RPMI7951 (cell line): ENCODE measurements around the gene DES. TPM values are rescaled to one million over a fixed set of nuclear protein-coding genes. Genes with fewer than 3 reads are reported as not detected.

Source experiments
- DNase-seq: peaks from one replicate; pipeline ENCODE4 v3.0.0-alpha.2; 2012; ENCODE audit warnings: low read depth
- total RNA-seq: library from RNA; depleted of rRNA; stranded (reverse); fragments of >200 nt; shearing (Covaris generic); gene quantifications from 2 replicates; pipeline ENCODE4 v1.2.3, GENCODE V29; 2014

DES gene
- total RNA-seq, 1 experiment from 2014 or later = 0.60 TPM

DNA sequence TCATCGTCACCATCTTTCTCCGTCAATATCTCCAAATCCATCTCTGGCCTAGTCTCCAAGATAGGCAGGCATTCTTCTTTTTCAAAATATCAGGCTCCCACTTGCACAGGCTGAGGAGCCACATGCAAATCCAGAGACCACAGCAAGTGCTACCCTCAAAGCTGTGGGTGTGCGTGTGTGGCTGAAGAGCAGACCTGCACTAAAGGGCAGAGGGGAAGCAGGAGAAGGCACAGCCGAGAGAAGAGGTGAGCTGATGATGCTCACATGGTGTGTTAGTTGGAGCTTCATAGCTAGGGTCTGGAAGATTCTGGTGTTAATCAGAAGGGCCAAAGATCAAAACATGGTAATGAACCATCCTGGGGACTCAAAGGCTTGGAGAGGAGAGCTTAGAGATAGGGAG lies 20.3 kb downstream of the DES start:
- no peak for DNase-seq

DNA sequence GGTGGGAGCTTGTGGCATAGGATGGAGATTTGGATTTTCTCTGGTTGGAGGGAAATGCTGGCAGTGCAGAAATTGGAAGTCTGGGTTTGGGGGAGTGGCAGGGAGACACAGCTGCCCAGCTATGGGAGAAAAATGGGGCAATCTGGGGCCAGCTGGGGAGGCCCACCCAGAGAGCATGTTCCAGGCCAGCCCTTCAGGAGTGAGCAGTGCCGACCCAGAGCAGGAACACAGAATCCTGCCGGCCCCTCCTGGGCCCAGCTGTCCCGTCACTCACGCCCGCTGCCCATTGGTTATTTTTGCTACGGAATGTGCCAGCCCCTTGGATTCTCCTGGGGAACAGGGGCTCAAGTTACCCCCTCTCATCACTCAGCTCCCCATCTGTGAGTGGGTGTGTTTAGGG lies 21.3 kb downstream of the DES start:
- DNase-seq = no peak

DNA sequence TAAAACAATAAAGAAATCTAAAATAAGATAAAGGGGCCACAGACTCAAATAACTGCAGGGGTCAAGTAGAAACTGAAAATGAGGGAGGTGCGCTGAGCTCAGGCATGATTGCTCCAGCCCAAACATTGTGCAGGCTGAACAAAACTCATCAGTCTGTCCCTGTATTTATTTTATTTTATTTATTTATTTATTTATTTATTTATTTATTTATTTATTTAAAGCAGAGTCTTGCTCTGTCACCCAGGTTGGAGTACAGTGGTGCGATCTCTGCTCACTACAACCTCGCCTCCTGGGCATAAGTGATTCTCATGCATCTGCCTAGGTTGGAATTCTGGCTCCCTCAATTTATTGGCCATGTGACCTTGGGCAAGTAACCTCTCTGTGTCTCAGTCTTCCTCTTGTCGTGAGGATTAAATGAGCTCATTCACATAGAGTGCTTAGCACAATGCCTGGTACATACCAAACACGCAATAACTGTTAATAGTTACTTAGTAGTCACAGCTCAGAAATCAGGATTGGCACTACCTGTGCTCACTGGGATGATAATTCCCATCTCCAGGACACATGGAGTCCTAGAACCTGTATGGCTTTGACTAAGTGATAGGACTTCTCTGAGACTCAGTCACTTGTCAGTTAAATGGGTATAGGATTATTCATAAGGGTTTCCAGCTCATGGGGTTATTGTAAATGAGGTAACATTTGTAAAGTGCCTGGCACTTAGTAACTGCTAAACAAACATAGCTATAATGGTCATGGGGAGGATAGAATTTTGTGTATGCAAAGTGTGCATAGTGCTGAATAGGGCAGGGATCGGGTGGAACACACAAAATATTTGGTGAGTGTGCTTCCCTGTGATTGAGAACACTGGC lies 22.4 kb downstream of the DES start:
- peak; percentile 31 for DNase-seq

DNA sequence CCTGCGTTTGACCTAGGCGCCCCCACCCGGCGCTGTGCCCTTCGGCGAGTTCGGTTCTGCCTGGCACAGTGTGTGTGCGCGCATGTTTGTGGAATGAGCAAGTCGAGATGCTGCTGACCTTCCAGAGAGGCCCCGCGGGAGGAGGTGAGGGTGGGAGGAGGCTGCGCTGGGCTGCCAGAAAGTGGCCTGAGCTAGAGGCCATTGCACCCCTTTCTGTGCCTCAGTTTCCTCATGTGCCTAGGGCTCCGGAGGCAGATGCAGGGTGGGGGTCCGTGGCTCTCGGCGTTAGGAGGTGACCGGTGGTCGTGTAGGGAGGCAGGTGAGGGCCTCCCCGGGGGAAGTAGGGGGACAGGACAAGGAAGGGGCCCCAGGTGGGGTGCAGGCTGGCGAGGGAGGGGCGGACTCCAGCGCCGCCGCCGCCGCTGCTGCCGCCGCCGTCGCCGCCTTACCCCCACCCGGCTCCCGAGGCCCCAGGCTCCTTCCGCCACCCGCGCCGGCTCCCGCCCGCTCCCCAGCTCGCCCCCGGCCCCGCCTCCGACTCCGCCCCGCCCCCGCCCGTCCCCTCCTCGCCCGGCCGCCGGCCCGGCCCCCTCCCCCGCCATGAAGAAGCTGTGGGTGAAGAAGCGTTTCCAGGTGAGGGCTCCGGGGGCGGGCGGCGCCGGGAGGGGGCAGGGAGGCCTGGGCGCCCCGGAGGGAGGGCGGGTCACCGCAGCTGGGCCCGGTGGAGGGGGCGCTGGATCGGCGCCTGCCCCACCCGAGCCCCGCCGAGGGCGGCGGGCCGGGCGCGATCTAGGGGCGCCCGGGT lies 23.5 kb downstream of the DES start:
- peak; percentile 74 for DNase-seq

DNA sequence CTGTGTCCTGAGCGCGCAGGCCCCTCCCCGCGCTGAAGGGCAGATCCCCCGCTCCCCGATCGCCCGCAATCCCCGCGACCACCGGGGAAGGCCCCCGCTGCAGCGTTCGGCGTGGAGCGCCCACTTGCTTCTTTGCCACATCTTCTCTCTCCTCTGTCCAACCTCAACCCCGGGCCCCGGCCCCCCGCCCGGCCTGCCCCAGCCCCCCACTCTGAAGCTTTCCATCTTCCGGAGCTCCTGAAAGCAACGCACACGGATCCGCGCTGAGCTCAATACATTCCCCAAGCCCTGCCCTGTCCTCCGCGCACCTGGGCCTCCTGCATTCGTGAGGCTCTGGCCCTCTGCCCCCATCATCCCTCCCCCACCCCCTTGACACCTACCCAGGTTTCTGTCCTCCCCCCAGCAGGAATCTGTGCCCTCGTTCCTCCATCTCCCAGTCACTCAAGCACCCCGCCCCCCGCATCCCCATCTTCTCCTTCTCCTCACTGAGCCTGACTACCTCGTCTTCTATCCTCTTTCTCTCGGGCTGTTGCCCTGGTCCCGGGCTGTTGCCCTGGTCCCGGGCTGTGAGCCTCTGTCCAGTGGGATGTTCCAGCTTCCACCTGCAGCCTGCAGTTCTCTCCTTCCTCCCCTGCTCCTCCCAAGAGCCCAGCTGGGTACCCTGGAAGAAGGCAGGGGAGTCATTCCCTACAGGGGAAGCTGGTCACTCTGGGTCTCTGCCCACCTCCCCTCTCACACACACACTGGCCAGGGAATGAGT lies 24.3 kb downstream of the DES start:
- DNase-seq = no peak

DNA sequence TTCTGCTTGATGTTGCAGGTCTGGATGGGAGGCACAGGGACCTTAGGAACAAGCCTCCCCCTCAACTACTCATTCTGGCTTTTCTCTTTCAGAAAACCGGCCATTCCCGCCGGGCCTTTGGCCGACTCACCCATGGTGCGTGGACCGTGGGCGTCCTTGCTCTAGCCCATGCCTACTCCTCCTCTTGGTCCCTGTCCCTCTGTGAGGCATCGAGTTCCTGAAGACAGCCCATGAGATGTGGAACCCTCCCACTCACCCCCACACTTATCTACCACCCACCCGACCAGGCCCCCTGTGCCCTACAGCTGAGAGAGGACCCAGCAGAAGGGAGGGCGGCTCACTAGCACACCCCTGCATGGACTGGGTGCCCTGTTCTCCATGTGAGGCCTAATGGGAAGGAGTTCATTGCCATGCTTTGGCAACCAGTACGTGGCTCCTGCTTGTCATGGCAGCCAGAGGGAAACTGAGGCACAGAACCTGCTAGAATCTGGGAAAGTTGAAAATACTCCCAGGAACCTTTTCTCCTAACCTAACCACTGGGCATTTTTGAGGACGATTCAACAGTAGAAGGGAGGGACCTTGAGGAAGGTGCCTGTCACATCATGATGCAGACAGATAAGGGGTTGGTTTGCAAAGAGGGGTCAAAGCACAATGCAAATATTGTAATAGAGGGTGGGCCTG lies 25.0 kb downstream of the DES start:
- DNase-seq = no peak

DNA sequence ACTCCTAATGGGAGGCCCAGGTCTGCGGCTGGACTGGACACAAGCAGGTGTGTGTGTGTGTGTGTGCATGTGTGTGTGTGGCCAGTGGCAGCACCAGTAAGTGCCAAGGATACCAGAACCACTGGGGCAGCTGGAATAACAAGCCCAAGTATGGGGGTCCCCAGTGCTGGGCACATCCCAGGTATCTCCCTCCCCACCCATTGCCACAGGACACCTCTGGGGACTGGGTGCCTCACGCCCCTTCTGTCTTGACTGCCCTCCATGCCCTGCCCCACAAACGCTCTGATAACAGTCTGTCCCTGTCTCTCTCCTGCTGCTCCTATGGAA lies 25.5 kb downstream of the DES start:
- DNase-seq = no peak

DNA sequence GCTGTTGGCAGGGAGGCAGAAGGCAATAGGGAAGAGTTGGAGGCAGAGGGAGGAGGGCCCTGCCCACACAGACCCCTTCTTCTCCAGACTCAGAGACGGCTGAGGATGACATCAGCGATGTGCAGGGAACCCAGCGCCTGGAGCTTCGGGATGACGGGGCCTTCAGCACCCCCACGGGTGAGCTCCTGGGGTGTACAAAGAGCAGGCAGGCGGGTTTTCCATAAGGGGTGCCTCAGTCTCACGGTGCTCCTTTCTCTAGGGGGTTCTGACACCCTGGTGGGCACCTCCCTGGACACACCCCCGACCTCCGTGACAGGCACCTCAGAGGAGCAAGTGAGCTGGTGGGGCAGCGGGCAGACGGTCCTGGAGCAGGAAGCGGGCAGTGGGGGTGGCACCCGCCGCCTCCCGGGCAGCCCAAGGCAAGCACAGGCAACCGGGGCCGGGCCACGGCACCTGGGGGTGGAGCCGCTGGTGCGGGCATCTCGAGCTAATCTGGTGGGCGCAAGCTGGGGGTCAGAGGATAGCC lies 26.5 kb downstream of the DES start:
- no peak for DNase-seq

DNA sequence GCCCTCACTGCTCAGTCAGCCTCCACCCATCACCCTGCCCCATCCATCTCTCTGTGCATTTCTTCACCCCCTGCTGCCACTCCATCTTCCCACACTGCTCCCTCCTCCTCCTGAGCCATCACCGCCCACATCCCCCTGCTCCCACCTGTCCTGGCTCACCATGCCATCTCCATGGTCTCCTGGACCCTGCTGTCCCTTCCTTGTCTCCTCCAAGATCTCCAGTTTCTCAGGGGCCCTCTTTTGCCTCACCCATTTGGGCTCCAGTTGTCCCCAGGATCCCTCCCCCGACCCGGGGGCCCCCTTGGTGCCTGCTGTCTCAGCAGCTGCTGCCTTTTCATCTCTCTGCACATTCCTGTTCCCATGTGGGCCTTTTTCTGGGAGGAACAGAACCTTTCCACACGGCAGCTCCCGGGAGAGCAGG lies 27.1 kb downstream of the DES start:
- no peak for DNase-seq

DNA sequence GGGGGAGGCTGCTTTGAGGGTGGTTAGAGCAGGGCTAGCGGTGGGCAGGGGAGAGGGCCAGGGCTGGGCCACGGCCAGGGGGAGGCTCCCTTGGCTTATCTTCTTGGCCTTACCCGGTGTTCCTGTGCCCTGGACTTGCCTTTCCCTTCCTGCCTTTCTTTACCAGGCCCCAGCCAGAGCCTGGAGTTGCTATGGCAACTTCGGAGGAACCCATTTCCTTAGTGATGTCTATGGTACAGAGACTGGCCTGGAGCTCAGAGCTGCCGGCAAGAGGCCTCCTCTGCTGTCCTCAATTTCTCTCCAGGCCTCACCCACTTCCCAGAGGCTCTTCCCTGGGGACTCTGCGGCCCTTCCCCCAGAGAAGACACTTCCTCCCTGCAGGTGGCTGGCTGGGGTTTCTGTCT lies 27.9 kb downstream of the DES start:
- DNase-seq = peak; percentile 79

DNA sequence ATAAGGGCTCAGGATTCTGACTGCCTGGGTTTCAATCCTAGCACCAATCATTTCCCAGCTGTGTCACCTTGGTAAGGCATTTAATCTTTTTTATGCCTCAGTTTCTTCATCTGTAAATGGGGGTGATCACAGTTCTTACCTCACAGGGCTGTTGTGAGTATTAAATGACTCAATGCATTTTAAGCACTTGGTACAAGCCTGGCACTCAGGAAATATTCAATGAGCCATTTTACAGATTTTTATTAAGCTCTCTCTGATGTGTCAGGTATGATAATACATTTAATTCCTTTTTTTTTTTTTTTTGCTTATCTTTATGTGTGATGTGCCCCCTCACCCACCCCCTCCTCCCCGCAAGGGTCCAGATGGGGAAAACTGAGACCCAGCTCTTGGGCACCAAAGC lies 28.5 kb downstream of the DES start:
- DNase-seq = no peak

DNA sequence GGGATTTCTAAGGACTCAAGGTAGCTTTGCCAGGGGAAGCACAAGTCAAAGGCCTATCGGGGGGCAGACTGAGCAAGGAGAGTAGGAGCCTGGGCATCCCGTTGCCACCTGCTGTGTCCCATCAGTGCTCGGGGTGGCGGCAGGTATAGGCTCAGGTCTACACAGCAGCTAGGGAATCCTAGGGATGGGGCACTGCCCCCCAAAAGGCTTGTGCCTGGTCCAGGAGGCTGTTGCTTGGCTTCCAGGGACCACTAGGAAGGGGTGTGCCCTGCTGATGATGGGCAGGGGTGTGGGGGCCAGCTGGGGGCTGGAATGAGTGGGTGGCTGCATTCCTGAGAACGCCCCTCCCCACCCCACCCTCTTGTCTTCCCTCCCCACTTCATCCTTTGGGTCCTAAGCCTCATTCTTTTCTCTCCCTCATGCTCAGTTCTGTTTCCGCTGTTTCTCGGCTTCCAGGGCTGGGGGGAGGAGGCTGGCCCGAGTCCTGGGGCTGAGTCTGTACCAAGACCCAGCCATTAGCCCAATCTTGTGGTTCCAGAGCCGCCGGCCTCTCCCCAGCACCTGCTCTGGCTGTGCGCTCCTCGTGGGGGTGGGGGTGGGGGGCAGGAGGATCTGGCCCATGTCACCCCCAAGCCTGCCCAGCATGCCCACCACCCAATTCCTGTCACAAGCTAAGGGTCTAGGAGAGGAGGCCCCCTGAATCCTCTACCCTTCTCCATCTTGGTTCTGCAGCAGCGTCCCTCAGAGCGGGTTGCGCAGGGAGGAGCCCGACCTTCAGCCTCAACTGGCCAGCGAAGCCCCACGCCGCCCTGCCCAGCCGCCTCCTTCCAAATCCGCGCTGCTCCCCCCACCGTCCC lies 29.3 kb downstream of the DES start:
- no peak for DNase-seq

DNA sequence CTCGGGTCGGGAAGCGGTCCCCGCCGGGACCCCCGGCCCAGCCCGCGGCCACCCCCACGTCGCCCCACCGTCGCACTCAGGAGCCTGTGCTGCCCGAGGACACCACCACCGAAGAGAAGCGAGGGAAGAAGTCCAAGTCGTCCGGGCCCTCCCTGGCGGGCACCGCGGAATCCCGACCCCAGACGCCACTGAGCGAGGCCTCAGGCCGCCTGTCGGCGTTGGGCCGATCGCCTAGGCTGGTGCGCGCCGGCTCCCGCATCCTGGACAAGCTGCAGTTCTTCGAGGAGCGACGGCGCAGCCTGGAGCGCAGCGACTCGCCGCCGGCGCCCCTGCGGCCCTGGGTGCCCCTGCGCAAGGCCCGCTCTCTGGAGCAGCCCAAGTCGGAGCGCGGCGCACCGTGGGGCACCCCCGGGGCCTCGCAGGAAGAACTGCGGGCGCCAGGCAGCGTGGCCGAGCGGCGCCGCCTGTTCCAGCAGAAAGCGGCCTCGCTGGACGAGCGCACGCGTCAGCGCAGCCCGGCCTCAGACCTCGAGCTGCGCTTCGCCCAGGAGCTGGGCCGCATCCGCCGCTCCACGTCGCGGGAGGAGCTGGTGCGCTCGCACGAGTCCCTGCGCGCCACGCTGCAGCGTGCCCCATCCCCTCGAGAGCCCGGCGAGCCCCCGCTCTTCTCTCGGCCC lies 30.1 kb downstream of the DES start:
- no peak for DNase-seq

DNA sequence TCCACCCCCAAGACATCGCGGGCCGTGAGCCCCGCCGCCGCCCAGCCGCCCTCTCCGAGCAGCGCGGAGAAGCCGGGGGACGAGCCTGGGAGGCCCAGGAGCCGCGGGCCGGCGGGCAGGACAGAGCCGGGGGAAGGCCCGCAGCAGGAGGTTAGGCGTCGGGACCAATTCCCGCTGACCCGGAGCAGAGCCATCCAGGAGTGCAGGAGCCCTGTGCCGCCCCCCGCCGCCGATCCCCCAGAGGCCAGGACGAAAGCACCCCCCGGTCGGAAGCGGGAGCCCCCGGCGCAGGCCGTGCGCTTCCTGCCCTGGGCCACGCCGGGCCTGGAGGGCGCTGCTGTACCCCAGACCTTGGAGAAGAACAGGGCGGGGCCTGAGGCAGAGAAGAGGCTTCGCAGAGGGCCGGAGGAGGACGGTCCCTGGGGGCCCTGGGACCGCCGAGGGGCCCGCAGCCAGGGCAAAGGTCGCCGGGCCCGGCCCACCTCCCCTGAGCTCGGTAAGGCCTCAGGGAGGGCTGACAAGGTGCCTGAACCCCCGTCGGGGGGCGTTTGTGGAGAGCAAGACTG lies 30.7 kb downstream of the DES start:
- no peak for DNase-seq

DNA sequence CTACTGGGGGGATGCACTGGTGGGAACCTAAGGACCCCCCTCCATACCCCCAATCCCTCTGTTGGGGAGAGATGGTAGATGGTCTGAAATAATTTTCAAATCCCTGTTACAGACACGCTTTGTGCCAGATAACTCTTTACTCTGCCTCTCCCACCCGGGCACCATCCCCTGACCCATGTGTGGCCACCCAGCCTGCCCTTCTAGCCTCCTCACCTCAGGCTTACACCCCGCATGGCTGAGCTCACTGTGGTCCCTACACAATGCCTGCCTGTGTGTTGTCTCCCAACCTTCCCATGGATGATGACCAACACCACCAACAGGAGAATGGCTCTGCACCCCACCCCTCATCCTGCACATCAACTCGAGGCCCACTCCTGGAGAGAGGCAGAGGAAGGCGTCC lies 31.4 kb downstream of the DES start:
- DNase-seq = no peak

DNA sequence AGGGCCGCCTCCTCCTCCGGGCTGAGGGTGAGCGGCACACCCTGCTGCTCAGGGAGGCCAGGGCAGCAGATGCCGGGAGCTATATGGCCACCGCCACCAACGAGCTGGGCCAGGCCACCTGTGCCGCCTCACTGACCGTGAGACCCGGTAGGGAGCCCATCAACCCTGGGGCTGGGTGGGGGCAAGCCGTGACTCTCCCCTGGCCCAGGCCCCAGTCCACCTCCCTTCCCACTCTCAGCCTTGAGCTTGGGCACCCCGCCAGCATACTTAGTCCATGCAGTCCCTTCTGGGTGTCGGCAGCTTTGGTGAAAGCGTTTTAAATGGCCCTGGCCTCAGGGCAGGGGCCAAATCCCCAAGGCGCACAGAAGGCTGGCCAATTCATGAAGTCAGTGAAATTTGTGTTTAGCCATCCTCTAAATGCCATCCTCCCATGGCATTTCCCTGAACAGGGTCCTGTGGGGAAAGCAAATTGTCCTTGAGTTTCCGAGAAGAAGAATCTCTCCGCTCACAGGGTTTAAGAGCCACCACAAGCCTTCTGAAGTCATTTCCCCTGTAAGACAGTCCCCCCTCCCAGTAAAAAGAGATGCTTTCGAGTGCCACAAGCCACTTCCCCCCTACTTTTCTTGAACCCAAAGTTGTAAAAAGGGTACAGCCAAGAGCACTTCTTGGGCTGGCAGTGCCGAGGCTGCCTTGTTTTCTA lies 33.6 kb downstream of the DES start:
- peak; percentile 92 for DNase-seq

DNA sequence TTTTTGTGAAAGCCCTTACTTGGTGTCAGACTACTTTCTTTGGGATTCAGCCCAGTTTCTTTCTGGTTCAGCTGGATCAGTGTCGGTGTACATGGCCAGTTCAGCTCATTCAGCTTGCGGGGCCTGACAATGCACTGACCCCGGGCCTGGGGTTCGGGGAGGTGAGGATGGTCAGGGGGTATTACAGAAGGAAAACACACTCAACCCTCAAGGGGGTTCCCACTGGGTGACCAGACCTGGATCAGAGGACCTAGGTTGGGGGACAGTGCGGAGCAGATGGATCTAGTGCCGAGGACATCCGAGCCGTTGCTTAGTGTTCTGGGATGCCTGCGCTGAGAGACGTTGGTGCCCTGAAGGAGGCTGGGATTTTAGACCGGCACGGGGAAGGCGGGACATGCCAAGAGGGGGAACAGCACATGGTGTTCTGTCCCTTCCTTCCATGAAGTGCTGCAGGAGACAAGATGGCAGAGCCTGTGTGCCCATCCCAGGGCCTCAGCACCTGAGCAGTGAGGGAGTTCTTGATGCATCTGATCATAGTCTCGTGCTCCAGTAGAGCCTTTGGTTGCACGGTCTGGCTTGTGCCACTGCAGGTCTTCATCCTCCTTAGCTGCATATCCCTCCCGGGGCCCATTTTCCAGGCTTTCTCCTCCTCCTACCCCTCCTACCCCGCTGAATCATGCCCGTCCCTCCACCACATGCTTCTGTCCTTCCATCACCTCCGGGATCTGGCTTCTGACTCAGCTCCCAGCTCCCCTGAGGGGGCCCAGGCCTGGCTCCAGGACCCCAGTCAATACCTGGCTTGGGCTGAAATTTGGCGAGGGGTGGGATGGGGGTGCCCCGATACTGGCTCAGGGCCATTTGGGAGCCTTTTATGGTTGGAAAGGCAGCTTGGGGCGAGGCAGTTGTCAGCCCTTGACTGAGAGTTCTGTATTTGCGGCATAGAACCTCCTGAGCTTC lies 34.5 kb downstream of the DES start:
- DNase-seq = peak; percentile 100
